Activated T-cell treated with anti-CD3 and anti-CD28 coated beads for 24 hours (primary cell): ENCODE data around the gene ZC3H12A.

Experiments
- DNase-seq: peaks from one replicate; pipeline ENCODE4 v3.0.0-alpha.2; 2020; ENCODE audit warnings: low read depth

ZC3H12A gene

GRCh38 chr1:37478890-37479254 lies 4.5 kb downstream of the ZC3H12A start:
- no peak for DNase-seq

- DNase-seq, result peak; percentile 89
Observed at GRCh38 chr1:37479255-37480124, 5.1 kb downstream of the ZC3H12A start.

- DNase-seq, result no peak
Observed at GRCh38 chr1:37480125-37480466, 5.7 kb downstream of the ZC3H12A start.

- no peak for DNase-seq
Observed at GRCh38 chr1:37480581-37481288, 6.4 kb downstream of the ZC3H12A start.

GRCh38 chr1:37481289-37482003 lies 7.1 kb downstream of the ZC3H12A start:
- DNase-seq, result no peak

- DNase-seq, result no peak
Observed at GRCh38 chr1:37482004-37482785, 7.8 kb downstream of the ZC3H12A start.

- no peak for DNase-seq
Observed at GRCh38 chr1:37482796-37483744, 8.7 kb downstream of the ZC3H12A start.

- DNase-seq, result no peak
Observed at GRCh38 chr1:37483785-37484184, 9.4 kb downstream of the ZC3H12A start.

- no peak for DNase-seq
Observed at GRCh38 chr1:37484325-37485051, 10.1 kb downstream of the ZC3H12A start.

- DNase-seq, result no peak
Observed at GRCh38 chr1:37485902-37486679, 11.7 kb downstream of the ZC3H12A start.

- DNase-seq, result peak; percentile 70
Observed at GRCh38 chr1:37486680-37487618, 12.6 kb downstream of the ZC3H12A start.

- no peak for DNase-seq
Observed at GRCh38 chr1:37487619-37487984, 13.2 kb downstream of the ZC3H12A start.

GRCh38 chr1:37493336-37494098 lies 19.1 kb downstream of the ZC3H12A start:
- no peak for DNase-seq

GRCh38 chr1:37495875-37496274 lies 21.5 kb downstream of the ZC3H12A start:
- no peak for DNase-seq

- no peak for DNase-seq
Observed at GRCh38 chr1:37497832-37498231, 23.5 kb downstream of the ZC3H12A start.

GRCh38 chr1:37498872-37499617 lies 24.7 kb downstream of the ZC3H12A start:
- DNase-seq, result no peak

- DNase-seq, result no peak
Observed at GRCh38 chr1:37501661-37502060, 27.3 kb downstream of the ZC3H12A start.
